SK-N-MC (cell line): ENCODE data around the gene ASIC1.

Experiments
- EZH2 ChIP-seq: fragments of 200-600 bp; sonication (generic); IDR thresholded peaks from one replicate; pipeline ENCODE4 v1.6.1; 2017; ENCODE audit warnings: antibody characterized with exemption
- POLR2AphosphoS5 ChIP-seq: IDR thresholded peaks from 2 replicates; pipeline ENCODE4 v1.6.1; 2012; ENCODE audit warnings: mild to moderate bottlenecking, low read depth, low read length, borderline replicate concordance

GRCh38 chr12:50058743-50059312 lies 1.4 kb downstream of the ASIC1 start:
- TF ChIP-seq EZH2 (no peak), POLR2AphosphoS5 (no peak)
